ENCODE measurements around the gene TMOD3. TPM values are rescaled to one million over a fixed set of nuclear protein-coding genes. Genes with fewer than 3 reads are reported as not detected.

TMOD3 gene
- polyA plus RNA-seq, 2 donors, result 25.7 to 42.8 TPM

DNA sequence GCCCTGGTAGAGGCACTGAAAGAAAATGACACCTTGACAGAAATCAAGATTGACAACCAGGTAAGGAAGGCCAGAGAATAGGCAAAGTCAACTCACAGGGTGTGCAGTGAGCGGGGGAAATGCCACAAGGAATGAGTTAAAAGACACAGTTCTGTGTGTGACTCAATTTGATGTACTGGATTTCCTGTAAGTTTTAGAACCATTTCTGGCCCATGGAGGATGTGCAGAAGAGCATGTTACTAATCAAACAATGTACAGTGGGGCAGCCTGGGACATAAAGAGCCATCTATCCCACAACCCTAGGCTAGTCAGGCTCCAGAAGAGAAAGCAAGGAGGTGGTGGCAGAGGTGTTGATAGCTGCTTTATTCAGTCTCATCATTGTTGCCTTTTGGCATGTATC, 31.2 kb upstream of the TMOD3 start:
- no peaks in the 10 kb centered on the region for H3K27me3 ChIP-seq (ENCODE audit: control insufficient read depth in 1 of 2, insufficient read depth in 2 of 2, low read length in 2 of 2)
- WGBS, 2 donors, result 88 to 93% methylated on average over 1 of the region's 1 CpG
- peaks cover 0 to 3% of the 10 kb centered on the region in 2 donors for H3K4me1 ChIP-seq (ENCODE audit: control insufficient read depth in 2 of 2, insufficient read depth in 2 of 2, low read length in 1 of 2)
- H3K4me3 ChIP-seq (ENCODE audit: low read depth in 1 of 2, low read length in 2 of 2), result no peak overlapping the region
- H3K27ac ChIP-seq (ENCODE audit: low read depth in 2 of 2, low read length in 1 of 2), result no peak overlapping the region
- no peaks in the 10 kb centered on the region for H3K9me3 ChIP-seq (ENCODE audit: control insufficient read depth in 2 of 2, insufficient read depth in 1 of 2, low read depth in 1 of 2, low read length in 1 of 2)
- H3K36me3 ChIP-seq (ENCODE audit: control insufficient read depth in 2 of 2, insufficient read depth in 2 of 2, low read length in 1 of 2), result peaks cover 0 to 3% of the 10 kb centered on the region in 2 donors

DNA sequence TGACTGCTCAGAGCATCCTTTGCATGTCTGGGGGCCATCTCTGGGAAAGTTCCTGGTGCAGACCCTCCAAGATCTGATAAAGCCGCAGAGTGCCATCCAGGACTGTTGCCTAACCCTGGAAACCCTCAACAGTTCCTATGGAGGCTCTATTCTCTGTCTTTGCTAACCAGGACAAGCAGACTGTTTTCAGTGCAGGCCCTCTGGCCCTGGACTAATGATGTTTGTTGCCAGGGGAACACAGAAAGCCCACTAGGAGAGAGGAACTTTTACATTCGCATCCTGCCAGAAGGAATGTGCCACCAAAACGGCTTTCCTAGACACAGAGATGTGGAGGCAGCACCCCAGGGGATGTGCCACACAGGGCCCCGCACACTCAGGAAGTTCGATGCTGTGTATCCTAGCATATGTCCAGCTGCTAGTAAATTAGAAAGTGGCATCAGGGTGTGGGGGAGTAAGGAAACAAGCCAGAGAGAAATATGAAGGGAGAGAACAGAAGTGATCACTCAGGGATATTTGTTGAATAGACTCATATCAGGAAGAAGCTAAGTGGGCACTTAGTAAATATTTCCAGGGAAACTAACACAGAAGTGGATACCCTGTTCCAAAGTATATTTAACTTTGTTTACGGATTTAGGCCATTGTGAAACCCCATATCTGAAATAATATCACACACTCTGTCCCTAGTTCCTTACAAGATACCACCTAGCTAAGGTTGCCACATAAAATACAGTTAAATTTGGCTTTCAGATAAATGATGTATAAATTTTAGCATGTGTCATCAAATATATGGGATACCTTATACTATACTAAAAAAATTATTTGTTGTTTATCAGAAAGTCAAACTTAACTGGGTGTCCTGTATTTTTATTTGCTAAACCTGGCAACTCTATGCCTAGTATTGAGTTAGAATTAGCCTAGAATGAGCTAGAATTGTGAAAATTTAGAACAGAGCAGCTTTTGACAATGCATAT, 29.9 kb upstream of the TMOD3 start:
- Histone ChIP-seq H3K4me3 (ENCODE audit: low read depth in 1 of 2, low read length in 2 of 2) (no peak overlapping the region), H3K27ac (ENCODE audit: low read depth in 2 of 2, low read length in 1 of 2) (no peak overlapping the region), H3K4me1 (ENCODE audit: control insufficient read depth in 2 of 2, insufficient read depth in 2 of 2, low read length in 1 of 2) (no peaks in the 10 kb centered on the region), H3K27me3 (ENCODE audit: control insufficient read depth in 1 of 2, insufficient read depth in 2 of 2, low read length in 2 of 2) (no peaks in the 10 kb centered on the region), H3K36me3 (ENCODE audit: control insufficient read depth in 2 of 2, insufficient read depth in 2 of 2, low read length in 1 of 2) (peaks cover 0 to 3% of the 10 kb centered on the region in 2 donors), H3K9me3 (ENCODE audit: control insufficient read depth in 2 of 2, insufficient read depth in 1 of 2, low read depth in 1 of 2, low read length in 1 of 2) (no peaks in the 10 kb centered on the region)
- WGBS, 2 donors, result 84 to 86% methylated on average over 6 of the region's 6 CpGs

DNA sequence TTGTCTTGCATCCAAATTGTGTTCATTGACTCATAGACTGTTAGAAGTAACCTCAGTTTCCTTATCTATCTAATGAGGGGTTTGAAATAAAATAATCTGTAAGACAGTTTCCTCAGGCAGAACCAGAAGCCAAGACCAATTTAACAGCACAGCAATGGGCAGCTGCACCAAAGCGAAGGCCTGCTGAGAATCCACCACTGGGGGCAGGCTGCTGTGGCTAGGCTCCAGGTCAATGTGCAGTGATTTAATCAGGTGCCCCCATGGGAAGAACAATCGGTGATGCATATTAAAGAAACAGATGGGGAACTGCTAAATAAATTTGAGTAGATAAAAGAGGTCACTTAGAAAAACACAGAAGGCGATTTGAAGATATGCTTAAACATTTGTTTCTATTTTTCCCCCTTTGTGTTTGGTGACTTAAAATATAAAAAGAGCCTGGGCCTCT, 28.0 kb upstream of the TMOD3 start:
- Histone ChIP-seq H3K36me3 (ENCODE audit: control insufficient read depth in 2 of 2, insufficient read depth in 2 of 2, low read length in 1 of 2) (peaks cover 3% of the 10 kb centered on the region in 2 donors), H3K27ac (ENCODE audit: low read depth in 2 of 2, low read length in 1 of 2) (no peak overlapping the region), H3K27me3 (ENCODE audit: control insufficient read depth in 1 of 2, insufficient read depth in 2 of 2, low read length in 2 of 2) (no peaks in the 10 kb centered on the region), H3K4me3 (ENCODE audit: low read depth in 1 of 2, low read length in 2 of 2) (no peak overlapping the region), H3K4me1 (ENCODE audit: control insufficient read depth in 2 of 2, insufficient read depth in 2 of 2, low read length in 1 of 2) (no peaks in the 10 kb centered on the region), H3K9me3 (ENCODE audit: control insufficient read depth in 2 of 2, insufficient read depth in 1 of 2, low read depth in 1 of 2, low read length in 1 of 2) (no peaks in the 10 kb centered on the region)
- 63 to 75% methylated on average over 3 of the region's 3 CpGs for WGBS, 2 donors

DNA sequence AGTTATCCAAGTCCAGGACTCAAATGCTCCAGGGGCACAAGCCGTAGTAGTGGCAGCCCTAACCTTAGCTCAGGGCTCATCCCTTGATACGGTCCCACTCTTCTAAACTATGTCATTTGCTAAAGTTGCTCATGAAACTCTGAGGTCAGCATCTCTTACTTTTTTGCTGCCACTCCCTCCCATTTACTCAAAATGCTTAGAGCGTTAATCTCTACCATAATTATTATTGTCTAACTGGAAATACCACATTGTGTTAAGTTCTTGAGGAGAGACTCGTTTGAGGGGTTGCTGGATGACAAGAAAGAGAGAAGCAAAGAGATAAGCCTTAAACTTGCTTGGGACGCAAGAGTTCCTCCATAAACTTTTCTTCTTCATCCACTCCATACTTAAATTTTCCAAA, 26.9 kb upstream of the TMOD3 start:
- Histone ChIP-seq H3K9me3 (ENCODE audit: control insufficient read depth in 2 of 2, insufficient read depth in 1 of 2, low read depth in 1 of 2, low read length in 1 of 2) (no peaks in the 10 kb centered on the region), H3K4me3 (ENCODE audit: low read depth in 1 of 2, low read length in 2 of 2) (no peak overlapping the region), H3K4me1 (ENCODE audit: control insufficient read depth in 2 of 2, insufficient read depth in 2 of 2, low read length in 1 of 2) (no peaks in the 10 kb centered on the region), H3K27ac (ENCODE audit: low read depth in 2 of 2, low read length in 1 of 2) (peak overlapping the region; percentile 40 to 74), H3K27me3 (ENCODE audit: control insufficient read depth in 1 of 2, insufficient read depth in 2 of 2, low read length in 2 of 2) (no peaks in the 10 kb centered on the region), H3K36me3 (ENCODE audit: control insufficient read depth in 2 of 2, insufficient read depth in 2 of 2, low read length in 1 of 2) (peaks cover 3% of the 10 kb centered on the region in 2 donors)
- 77 to 85% methylated on average over 5 of the region's 5 CpGs for WGBS, 2 donors

DNA sequence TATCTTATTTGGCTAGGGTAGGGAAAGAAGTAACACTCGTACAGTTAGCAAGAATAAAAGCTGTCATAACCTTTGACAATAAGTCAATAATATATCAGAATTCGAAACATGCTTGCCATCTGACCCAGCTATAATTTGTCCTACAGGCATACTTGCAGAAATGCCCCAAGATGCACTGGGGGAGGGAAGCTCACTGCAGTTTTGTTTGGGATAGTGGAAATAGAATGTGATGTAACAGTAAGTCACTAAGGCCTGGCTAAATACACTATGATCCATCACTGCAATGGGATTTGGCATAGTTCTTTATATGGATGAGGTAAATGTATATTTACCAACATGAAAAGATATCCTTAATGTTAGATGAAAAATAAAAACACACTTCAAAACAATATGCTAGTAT, 25.5 kb upstream of the TMOD3 start:
- 88 to 90% methylated on average over 2 of the region's 2 CpGs for WGBS, 2 donors
- Histone ChIP-seq H3K27me3 (ENCODE audit: control insufficient read depth in 1 of 2, insufficient read depth in 2 of 2, low read length in 2 of 2) (no peaks in the 10 kb centered on the region), H3K36me3 (ENCODE audit: control insufficient read depth in 2 of 2, insufficient read depth in 2 of 2, low read length in 1 of 2) (peaks cover 0 to 3% of the 10 kb centered on the region in 2 donors), H3K9me3 (ENCODE audit: control insufficient read depth in 2 of 2, insufficient read depth in 1 of 2, low read depth in 1 of 2, low read length in 1 of 2) (no peaks in the 10 kb centered on the region), H3K27ac (ENCODE audit: low read depth in 2 of 2, low read length in 1 of 2) (no peak overlapping the region), H3K4me1 (ENCODE audit: control insufficient read depth in 2 of 2, insufficient read depth in 2 of 2, low read length in 1 of 2) (no peaks in the 10 kb centered on the region), H3K4me3 (ENCODE audit: low read depth in 1 of 2, low read length in 2 of 2) (no peak overlapping the region)

DNA sequence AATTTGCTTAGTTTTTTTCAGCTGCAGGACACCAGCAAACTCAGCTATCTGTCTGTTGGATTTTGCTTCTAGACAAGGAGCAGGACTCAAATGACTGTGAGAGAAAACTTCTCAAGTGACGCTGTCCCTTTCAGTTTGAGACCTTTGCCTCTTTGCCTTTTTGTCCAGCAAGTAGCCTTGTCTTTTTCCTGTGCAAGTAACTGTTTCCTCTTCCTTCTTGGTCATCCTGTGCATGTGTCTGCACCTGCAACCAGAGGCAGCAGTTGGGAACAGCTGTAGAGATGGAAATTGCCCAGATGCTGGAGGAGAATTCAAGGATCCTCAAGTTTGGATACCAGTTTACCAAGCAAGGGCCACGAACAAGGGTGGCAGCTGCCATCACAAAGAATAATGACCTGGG, 23.3 kb upstream of the TMOD3 start:
- Histone ChIP-seq H3K9me3 (ENCODE audit: control insufficient read depth in 2 of 2, insufficient read depth in 1 of 2, low read depth in 1 of 2, low read length in 1 of 2) (no peaks in the 10 kb centered on the region), H3K36me3 (ENCODE audit: control insufficient read depth in 2 of 2, insufficient read depth in 2 of 2, low read length in 1 of 2) (peaks cover 0 to 3% of the 10 kb centered on the region in 2 donors), H3K27me3 (ENCODE audit: control insufficient read depth in 1 of 2, insufficient read depth in 2 of 2, low read length in 2 of 2) (no peaks in the 10 kb centered on the region), H3K4me3 (ENCODE audit: low read depth in 1 of 2, low read length in 2 of 2) (no peak overlapping the region), H3K27ac (ENCODE audit: low read depth in 2 of 2, low read length in 1 of 2) (no peak overlapping the region), H3K4me1 (ENCODE audit: control insufficient read depth in 2 of 2, insufficient read depth in 2 of 2, low read length in 1 of 2) (no peaks in the 10 kb centered on the region)
- WGBS, 2 donors, result 78 to 81% methylated on average over 2 of the region's 2 CpGs

DNA sequence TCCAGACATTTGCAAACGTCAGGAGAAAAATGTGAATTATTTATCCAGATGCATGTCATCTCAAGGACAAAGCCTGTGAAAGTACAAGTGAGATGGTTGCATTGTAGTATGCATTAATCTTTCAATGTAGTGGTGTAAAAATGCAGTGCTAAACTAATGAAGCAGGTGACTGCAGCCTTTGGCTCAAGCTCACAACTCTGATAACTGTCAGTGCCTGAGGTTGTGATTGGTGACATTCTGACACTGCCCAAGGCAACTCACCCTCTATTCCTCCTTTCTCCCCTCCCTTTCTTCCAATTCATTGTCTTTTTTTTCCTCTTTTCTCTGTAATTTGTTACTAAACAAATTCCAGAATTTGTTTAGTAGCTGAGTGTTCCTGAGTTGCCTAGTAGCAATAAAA, 20.0 kb upstream of the TMOD3 start:
- Histone ChIP-seq H3K4me3 (ENCODE audit: low read depth in 1 of 2, low read length in 2 of 2) (no peak overlapping the region), H3K4me1 (ENCODE audit: control insufficient read depth in 2 of 2, insufficient read depth in 2 of 2, low read length in 1 of 2) (no peaks in the 10 kb centered on the region), H3K36me3 (ENCODE audit: control insufficient read depth in 2 of 2, insufficient read depth in 2 of 2, low read length in 1 of 2) (peaks cover 0 to 3% of the 10 kb centered on the region in 2 donors), H3K27me3 (ENCODE audit: control insufficient read depth in 1 of 2, insufficient read depth in 2 of 2, low read length in 2 of 2) (no peaks in the 10 kb centered on the region), H3K27ac (ENCODE audit: low read depth in 2 of 2, low read length in 1 of 2) (no peak overlapping the region), H3K9me3 (ENCODE audit: control insufficient read depth in 2 of 2, insufficient read depth in 1 of 2, low read depth in 1 of 2, low read length in 1 of 2) (no peaks in the 10 kb centered on the region)
- 48 to 62% methylated on average over 1 of the region's 1 CpG for WGBS, 2 donors

DNA sequence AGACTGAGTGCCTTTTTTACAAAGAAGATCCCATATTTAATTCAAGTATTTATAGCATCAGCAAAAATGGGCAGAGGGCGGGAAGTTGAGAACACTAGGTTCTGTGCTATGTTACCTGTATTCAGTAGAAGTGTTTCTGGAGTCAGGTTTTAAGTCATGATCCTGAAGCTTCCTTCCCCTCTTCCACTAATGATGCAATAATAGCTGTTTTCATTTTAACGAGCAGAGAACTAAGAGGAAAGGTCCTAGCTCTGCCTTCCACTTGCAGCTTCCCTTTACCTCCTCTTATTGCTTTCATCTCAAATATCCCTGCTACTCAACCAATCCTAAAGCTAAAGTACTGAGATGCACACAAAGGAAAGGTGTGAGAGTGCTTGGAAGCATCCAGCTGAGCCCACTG, 16.9 kb upstream of the TMOD3 start:
- Histone ChIP-seq H3K27ac (ENCODE audit: low read depth in 2 of 2, low read length in 1 of 2) (no peak overlapping the region), H3K4me3 (ENCODE audit: low read depth in 1 of 2, low read length in 2 of 2) (no peak overlapping the region), H3K9me3 (ENCODE audit: control insufficient read depth in 2 of 2, insufficient read depth in 1 of 2, low read depth in 1 of 2, low read length in 1 of 2) (no peaks in the 10 kb centered on the region), H3K4me1 (ENCODE audit: control insufficient read depth in 2 of 2, insufficient read depth in 2 of 2, low read length in 1 of 2) (peaks cover 0 to 3% of the 10 kb centered on the region in 2 donors), H3K27me3 (ENCODE audit: control insufficient read depth in 1 of 2, insufficient read depth in 2 of 2, low read length in 2 of 2) (no peaks in the 10 kb centered on the region), H3K36me3 (ENCODE audit: control insufficient read depth in 2 of 2, insufficient read depth in 2 of 2, low read length in 1 of 2) (peaks cover 0 to 2% of the 10 kb centered on the region in 2 donors)
- 92 to 96% methylated on average over 2 of the region's 2 CpGs for WGBS, 2 donors

DNA sequence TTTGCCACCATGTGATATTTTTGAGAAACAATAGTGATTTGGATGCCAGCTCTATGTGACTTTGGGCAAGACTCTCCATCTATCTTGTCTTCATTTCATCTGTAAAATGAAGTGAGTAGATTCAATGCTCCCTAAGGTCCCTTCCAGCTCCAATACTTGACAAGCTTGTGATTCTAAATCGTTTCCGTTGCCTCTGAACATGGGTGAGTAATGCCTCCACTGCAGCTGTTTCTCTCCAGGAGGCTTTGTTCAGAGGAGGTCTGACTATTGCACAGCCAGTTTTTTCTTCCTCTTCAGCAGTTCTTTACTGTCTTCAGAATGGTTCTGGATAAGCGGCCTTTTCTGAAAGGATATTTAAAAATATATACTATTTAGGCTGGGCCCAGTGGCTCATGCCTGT, 14.8 kb upstream of the TMOD3 start:
- H3K36me3 ChIP-seq (ENCODE audit: control insufficient read depth in 2 of 2, insufficient read depth in 2 of 2, low read length in 1 of 2), result peaks cover 0 to 3% of the 10 kb centered on the region in 2 donors
- no peak overlapping the region for H3K4me3 ChIP-seq (ENCODE audit: low read depth in 1 of 2, low read length in 2 of 2)
- 80 to 89% methylated on average over 3 of the region's 3 CpGs for WGBS, 2 donors
- H3K27me3 ChIP-seq (ENCODE audit: control insufficient read depth in 1 of 2, insufficient read depth in 2 of 2, low read length in 2 of 2), result no peaks in the 10 kb centered on the region
- no peaks in the 10 kb centered on the region for H3K9me3 ChIP-seq (ENCODE audit: control insufficient read depth in 2 of 2, insufficient read depth in 1 of 2, low read depth in 1 of 2, low read length in 1 of 2)
- peaks cover 0 to 3% of the 10 kb centered on the region in 2 donors for H3K4me1 ChIP-seq (ENCODE audit: control insufficient read depth in 2 of 2, insufficient read depth in 2 of 2, low read length in 1 of 2)
- H3K27ac ChIP-seq (ENCODE audit: low read depth in 2 of 2, low read length in 1 of 2), result no peak overlapping the region

DNA sequence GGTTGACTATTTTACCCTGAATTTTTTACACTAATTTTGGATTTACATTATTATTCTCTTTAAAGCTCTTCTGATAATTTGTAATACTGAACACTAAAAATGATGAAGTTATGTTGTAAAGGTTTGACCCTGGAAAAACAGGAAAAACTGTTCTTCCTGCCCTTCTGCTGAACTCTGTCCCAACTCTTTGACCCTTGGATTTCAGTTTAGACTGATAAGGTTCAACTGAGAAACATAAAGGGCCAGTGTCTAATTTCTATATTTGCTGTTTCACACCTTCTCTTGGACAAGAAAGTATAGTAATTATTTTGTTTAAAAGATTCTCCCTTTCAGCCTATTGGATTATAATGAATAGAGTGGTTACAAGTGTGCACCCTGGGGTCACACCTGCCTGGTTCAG, 12.8 kb upstream of the TMOD3 start:
- Histone ChIP-seq H3K27me3 (ENCODE audit: control insufficient read depth in 1 of 2, insufficient read depth in 2 of 2, low read length in 2 of 2) (no peaks in the 10 kb centered on the region), H3K36me3 (ENCODE audit: control insufficient read depth in 2 of 2, insufficient read depth in 2 of 2, low read length in 1 of 2) (peaks cover 0 to 3% of the 10 kb centered on the region in 2 donors), H3K4me3 (ENCODE audit: low read depth in 1 of 2, low read length in 2 of 2) (no peak overlapping the region), H3K9me3 (ENCODE audit: control insufficient read depth in 2 of 2, insufficient read depth in 1 of 2, low read depth in 1 of 2, low read length in 1 of 2) (peaks cover 0 to 2% of the 10 kb centered on the region in 2 donors), H3K27ac (ENCODE audit: low read depth in 2 of 2, low read length in 1 of 2) (no peak overlapping the region), H3K4me1 (ENCODE audit: control insufficient read depth in 2 of 2, insufficient read depth in 2 of 2, low read length in 1 of 2) (peaks cover 0 to 3% of the 10 kb centered on the region in 2 donors)

All from esophagus (tissue), 2 donors.